OCI-LY7 (cell line): ENCODE results near the gene FAM89B. TPM values are rescaled to one million over a fixed set of nuclear protein-coding genes. Genes with fewer than 3 reads are reported as not detected.

Experiments
- BruUV-seq: library from RNA; stranded (reverse); fragments of 400-500 nt; replicated peaks from 2 replicates; lab custom pipeline; 2021; lab: Mats Ljungman, UMichigan
- CTCF ChIA-PET: fragments of 300-600 bp; sonication (Branson Sonifier 250); formaldehyde crosslinking; loops from one replicate; lab custom pipeline; 2022; ENCODE audit warnings: antibody characterized with exemption; ENCODE audit not compliant: unreplicated experiment; lab: Charles Lee
- POLR2A ChIA-PET: fragments of 300-600 bp; sonication (Branson Sonifier 250); formaldehyde crosslinking; loops from one replicate; lab custom pipeline; 2022; ENCODE audit warnings: antibody characterized with exemption; lab: Charles Lee
- DNase-seq: peaks from one replicate; pipeline ENCODE4 v3.0.0-alpha.2; 2015; ENCODE audit warnings: low spot score
- H2AFZ ChIP-seq: fragments of 200-600 bp; sonication (generic), shearing (Covaris generic); 2 replicates; pipeline ENCODE4 v1.6.1; 2014; ENCODE audit warnings: mild to moderate bottlenecking, antibody characterized with exemption, low read length, moderate library complexity
- H3K27ac ChIP-seq: fragments of 200-600 bp; sonication (generic); 2 replicates; pipeline ENCODE4 v1.5.1; 2014; ENCODE audit warnings: mixed run types, low read depth, mild to moderate bottlenecking, moderate library complexity, low read length, inconsistent platforms; ENCODE audit not compliant: poor library complexity, severe bottlenecking
- H3K36me3 ChIP-seq: fragments of 200-600 bp; sonication (generic); 2 replicates; pipeline ENCODE4 v1.6.1; 2014; ENCODE audit warnings: mild to moderate bottlenecking, antibody characterized with exemption, low read length, moderate library complexity, mixed read lengths; ENCODE audit not compliant: insufficient read depth
- H3K4me1 ChIP-seq: fragments of 200-600 bp; sonication (generic); 2 replicates; pipeline ENCODE4 v1.5.1; 2014; ENCODE audit warnings: mild to moderate bottlenecking, low read length; ENCODE audit not compliant: insufficient read depth, poor library complexity, severe bottlenecking
- H3K4me2 ChIP-seq: fragments of 200-600 bp; sonication (generic); 2 replicates; pipeline ENCODE4 v1.6.1; 2014; ENCODE audit warnings: mild to moderate bottlenecking, low read length
- H3K4me3 ChIP-seq: fragments of 200-600 bp; sonication (generic); 2 replicates; pipeline ENCODE4 v1.5.1; 2014; ENCODE audit warnings: mild to moderate bottlenecking, low read depth, low read length; ENCODE audit not compliant: poor library complexity, severe bottlenecking
- H3K79me2 ChIP-seq: fragments of 200-600 bp; sonication (generic); 2 replicates; pipeline ENCODE4 v1.6.1; 2016; ENCODE audit warnings: low read depth, mild to moderate bottlenecking, low read length, moderate library complexity, mixed read lengths; ENCODE audit not compliant: insufficient read depth
- H3K9me2 ChIP-seq: fragments of 200-600 bp; sonication (generic); 2 replicates; pipeline ENCODE4 v1.6.1; 2016; ENCODE audit warnings: mild to moderate bottlenecking, low read length, mixed read lengths; ENCODE audit not compliant: insufficient read depth
- H3K9me3 ChIP-seq: fragments of 200-600 bp; sonication (generic); 2 replicates; pipeline ENCODE4 v1.6.1; 2014; ENCODE audit warnings: mild to moderate bottlenecking, mixed run types, low read length, mixed read lengths
- H4K20me1 ChIP-seq: fragments of 200-600 bp; sonication (generic); 2 replicates; pipeline ENCODE4 v1.6.1; 2014; ENCODE audit warnings: mild to moderate bottlenecking, antibody characterized with exemption, low read length, moderate library complexity, mixed read lengths; ENCODE audit not compliant: insufficient read depth
- EZH2phosphoT487 ChIP-seq: fragments of 200-600 bp; sonication (generic); IDR thresholded peaks from 2 replicates; pipeline ENCODE4 v1.6.1; 2018; ENCODE audit warnings: low read depth, borderline replicate concordance, mild to moderate bottlenecking, mixed run types, antibody characterized with exemption, low read length, moderate library complexity, mixed read lengths
- intact Hi-C: fragments of 100-400 bp; cut with micrococcal nuclease; formaldehyde crosslinking; loops from one replicate; pipeline ENCODE4 v1.10.0; 2022; ENCODE audit not compliant: unreplicated experiment
- total RNA-seq, 2 experiments: library from RNA; depleted of rRNA in 1 of 2; stranded (reverse); fragments of >200 nt in 1 of 2; shearing (Covaris generic) in 1 of 2; gene quantifications; 2 replicates each; pipeline ENCODE4 v1.2.3, GENCODE V29; 2014 to 2022
- TF ChIP-seq, protein P1 (sequence below): fragments of 200-600 bp; sonication (generic); conservative IDR thresholded peaks from 2 replicates; pipeline ENCODE4 v1.5.1; 2014; ENCODE audit warnings: mild to moderate bottlenecking, antibody characterized with exemption, low read length, moderate library complexity, mixed read lengths

FAM89B gene
- total RNA-seq, 2 experiments from 2014 or later: 17.9 to 26.4 TPM

DNA sequence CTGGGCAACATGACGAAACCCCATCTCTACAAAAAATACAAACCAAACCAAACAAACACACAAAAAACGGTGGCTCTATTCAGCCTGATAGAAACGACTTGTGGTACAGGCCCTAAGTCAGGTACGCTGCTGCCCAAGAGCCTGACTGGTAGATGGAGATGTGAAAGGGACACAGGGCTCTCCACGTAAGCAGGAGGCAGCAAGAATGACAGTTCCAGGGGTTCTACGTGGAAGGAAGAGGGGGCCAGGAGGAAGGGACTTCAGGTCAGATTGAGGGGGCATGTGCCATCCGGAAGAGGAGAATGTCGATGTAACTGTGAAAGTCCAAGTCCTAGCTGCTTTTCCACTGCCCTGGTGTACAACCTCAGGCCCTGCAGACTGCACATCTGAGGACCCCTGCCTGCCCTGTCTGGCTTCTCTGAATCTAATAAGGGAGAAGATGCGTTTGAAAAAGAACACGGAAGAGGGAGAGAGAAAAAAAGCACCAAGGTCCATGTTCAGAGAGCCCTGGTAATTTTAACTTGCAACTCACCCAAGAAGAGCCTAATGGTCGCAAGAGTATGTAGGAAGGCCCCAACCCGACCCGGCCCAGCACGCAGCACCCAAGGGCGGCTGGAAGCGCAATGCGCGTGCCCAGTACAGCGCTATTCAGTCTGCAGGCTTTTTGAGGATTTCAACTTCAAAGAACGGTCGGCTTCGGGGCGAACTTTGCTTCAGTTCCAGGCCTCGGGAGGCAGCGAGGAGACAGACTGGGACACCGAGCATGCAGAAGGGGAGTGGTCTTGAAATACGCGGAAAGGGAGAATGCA lies 3.0 kb upstream of the FAM89B start:
- H3K4me1 ChIP-seq: peaks cover 55% of the 10 kb centered on the region
- peaks cover 7% of the 10 kb centered on the region; the same call in 1 of the 2 replicates for H4K20me1 ChIP-seq
- DNase-seq: no peak
- peaks cover 8% of the 10 kb centered on the region; the same call in 1 of the 2 replicates for H3K36me3 ChIP-seq
- no peak for TF ChIP-seq EZH2phosphoT487
- TF ChIP-seq, protein P1, sequence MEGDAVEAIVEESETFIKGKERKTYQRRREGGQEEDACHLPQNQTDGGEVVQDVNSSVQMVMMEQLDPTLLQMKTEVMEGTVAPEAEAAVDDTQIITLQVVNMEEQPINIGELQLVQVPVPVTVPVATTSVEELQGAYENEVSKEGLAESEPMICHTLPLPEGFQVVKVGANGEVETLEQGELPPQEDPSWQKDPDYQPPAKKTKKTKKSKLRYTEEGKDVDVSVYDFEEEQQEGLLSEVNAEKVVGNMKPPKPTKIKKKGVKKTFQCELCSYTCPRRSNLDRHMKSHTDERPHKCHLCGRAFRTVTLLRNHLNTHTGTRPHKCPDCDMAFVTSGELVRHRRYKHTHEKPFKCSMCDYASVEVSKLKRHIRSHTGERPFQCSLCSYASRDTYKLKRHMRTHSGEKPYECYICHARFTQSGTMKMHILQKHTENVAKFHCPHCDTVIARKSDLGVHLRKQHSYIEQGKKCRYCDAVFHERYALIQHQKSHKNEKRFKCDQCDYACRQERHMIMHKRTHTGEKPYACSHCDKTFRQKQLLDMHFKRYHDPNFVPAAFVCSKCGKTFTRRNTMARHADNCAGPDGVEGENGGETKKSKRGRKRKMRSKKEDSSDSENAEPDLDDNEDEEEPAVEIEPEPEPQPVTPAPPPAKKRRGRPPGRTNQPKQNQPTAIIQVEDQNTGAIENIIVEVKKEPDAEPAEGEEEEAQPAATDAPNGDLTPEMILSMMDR: no peak
- H3K79me2 ChIP-seq: peaks cover 38% of the 10 kb centered on the region
- peak overlapping the region; percentile 94 for H3K4me2 ChIP-seq
- intact Hi-C loops: no loop called here
- H3K9me3 ChIP-seq: no peaks in the 10 kb centered on the region
- CTCF ChIA-PET: interaction anchor here (1.1 kb wide), 1 partner anchor 19 kb away, joined by 4 read pairs; no protein-coding TSS in a partner anchor
- peak overlapping the region; percentile 27; the same call in 1 of the 2 replicates for H2AFZ ChIP-seq
- H3K4me3 ChIP-seq: peak overlapping the region; percentile 94
- peak overlapping the region; percentile 71 for H3K27ac ChIP-seq
- POLR2A ChIA-PET: interaction anchor here (1.1 kb wide), 1 partner anchor 15 kb away, joined by 3 read pairs; no protein-coding TSS in a partner anchor
- H3K9me2 ChIP-seq: no peaks in the 10 kb centered on the region
- BruUV-seq: TSS peak; percentile 72

DNA sequence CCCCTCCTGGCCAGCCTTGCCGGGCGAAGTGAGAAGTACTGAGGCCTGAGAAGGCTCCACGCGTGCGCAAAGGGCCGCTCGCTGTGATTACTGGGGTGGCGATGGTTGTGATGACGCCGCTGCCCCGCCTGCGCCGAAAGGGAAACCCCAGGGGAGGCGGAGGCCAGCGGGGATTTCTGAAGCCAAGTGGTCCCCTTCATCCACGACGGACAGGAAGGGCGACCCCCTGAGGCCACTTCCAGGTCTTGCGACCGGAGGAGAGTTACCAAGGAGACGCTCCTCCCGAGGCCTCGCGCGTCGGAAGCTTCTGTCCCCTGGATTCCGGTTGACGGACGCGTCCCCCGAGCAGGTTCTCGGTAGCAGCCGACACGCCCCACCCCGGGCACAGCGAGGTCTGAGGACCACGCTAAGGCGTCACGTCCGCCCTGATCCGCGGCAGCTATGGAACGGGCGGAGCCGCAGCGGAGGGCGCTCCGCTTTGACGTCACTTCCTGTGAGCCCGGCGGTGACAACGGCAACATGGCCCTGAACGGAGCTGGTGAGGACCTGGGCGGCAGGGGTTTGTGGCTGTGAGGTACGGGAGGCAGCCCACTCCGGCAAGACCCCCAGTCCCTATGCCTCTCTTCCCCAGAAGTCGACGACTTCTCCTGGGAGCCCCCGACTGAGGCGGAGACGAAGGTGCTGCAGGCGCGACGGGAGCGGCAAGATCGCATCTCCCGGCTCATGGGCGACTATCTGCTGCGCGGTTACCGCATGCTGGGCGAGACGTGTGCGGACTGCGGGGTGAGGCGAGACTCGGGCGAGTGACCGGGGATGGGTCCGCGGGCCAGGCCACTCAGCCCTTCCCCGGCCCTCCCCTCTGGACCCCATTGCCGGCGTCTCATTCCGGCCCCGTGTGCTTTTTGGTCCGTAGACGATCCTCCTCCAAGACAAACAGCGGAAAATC lies 2.1 kb upstream of the FAM89B start, which contains the start of gene ZNRD2:
Gene ZNRD2 (plus strand): TSS at position 505 of the 946 bp plus-strand sequence. CDS start 15 bp downstream, at position 520.
- Histone ChIP-seq H4K20me1 (peaks cover 7% of the 10 kb centered on the region; the same call in 1 of the 2 replicates), H3K9me2 (no peaks in the 10 kb centered on the region), H3K36me3 (peaks cover 8% of the 10 kb centered on the region; the same call in 1 of the 2 replicates), H3K4me3 (peak within 1 kb of the TSS; percentile 94), H3K79me2 (peaks cover 38% of the 10 kb centered on the region), H3K4me2 (peak within 1 kb of the TSS; percentile 98), H3K27ac (peak within 1 kb of the TSS; percentile 71), H3K9me3 (no peaks in the 10 kb centered on the region), H3K4me1 (peaks cover 62% of the 10 kb centered on the region), H2AFZ (peak within 1 kb of the TSS; percentile 27; the same call in 1 of the 2 replicates)
- POLR2A ChIA-PET: interaction anchor here (0.7 to 1.1 kb wide), 2 partner anchors 14 to 145 kb away, joined by 3 read pairs; no protein-coding TSS in a partner anchor
- DNase-seq: peak; percentile 99
- TF ChIP-seq, protein P1: peak; percentile 69
- no peak for TF ChIP-seq EZH2phosphoT487
- BruUV-seq: no TSS peak
- intact Hi-C loops: loop anchor here (1.0 to 10.0 kb wide), 3 partner anchors 30 to 715 kb away; partner anchors contain the start of gene RELA
- CTCF ChIA-PET: interaction anchor here (1.1 kb wide), 1 partner anchor 18 kb away, joined by 4 read pairs; no protein-coding TSS in a partner anchor
